K562 (cell line): ENCODE results near the gene PRPSAP1. TPM values are rescaled to one million over a fixed set of nuclear protein-coding genes. Genes with fewer than 3 reads are reported as not detected.
A peak's percentile ranks its signal among the peaks of the same experiment; 100 is the strongest.

Experiments
- ATAC-seq: fragments of 200-7000 bp; cut with Tn5 transposase; 3 replicates; pipeline ENCODE4 v1.9.1; 2020; ENCODE audit warnings: moderate library complexity
- BruUV-seq: library from RNA; stranded (reverse); fragments of 400-500 nt; replicated peaks from 2 replicates; lab custom pipeline; 2021; lab: Mats Ljungman, UMichigan
- CTCF ChIA-PET: fragments of 300-600 bp; formaldehyde crosslinking; extraction: SDS; loops from one replicate; lab custom pipeline; 2021; ENCODE audit warnings: low intra/inter-chr PET ratio; lab: Yijun Ruan, JAX
- POLR2A ChIA-PET: fragments of 300-600, 350-650 bp; sonication (Branson Sonifier 250); formaldehyde crosslinking; extraction: SDS; loops from one replicate; lab custom pipeline; 2021; ENCODE audit warnings: antibody characterized with exemption, inconsistent platforms; lab: Yijun Ruan, JAX
- DNase-seq, 4 experiments: peaks; one replicate each; pipeline versions ENCODE4 v3.0.0 to v3.0.0-alpha.2; 2011 to 2018; ENCODE audit warnings: low spot score in 3 of 4, mixed read lengths in 3 of 4; ENCODE audit errors: extremely low read depth in 1 of 4
- FAIRE-seq: peaks from 2 replicates; lab custom pipeline; 2011; peaks lifted over from hg19 to GRCh38; lab: Jason Lieb, UNC
- H2AFZ ChIP-seq: 2 replicates; pipeline ENCODE4 v1.6.0; 2011; ENCODE audit warnings: low read depth, low read length, control low read depth, inconsistent platforms
- H3K27ac ChIP-seq: fragments of 200-600 bp; 3 replicates; pipeline ENCODE4 v1.8.0; 2011; ENCODE audit warnings: low read depth, mild to moderate bottlenecking, control low read depth, inconsistent platforms, low read length, moderate library complexity, mixed read lengths; ENCODE audit errors: extremely low read depth
- H3K27me3 ChIP-seq, 2 experiments: fragments of 300-600 bp in 1 of 2; 2 replicates in 1 of 2; 3 replicates in 1 of 2; pipeline versions ENCODE4 v1.6.0 to v1.8.0; 2011; ENCODE audit warnings: inconsistent platforms in 2 of 2, low read length in 2 of 2, mild to moderate bottlenecking in 1 of 2, mixed read lengths in 1 of 2, moderate library complexity in 1 of 2; ENCODE audit not compliant: control insufficient read depth in 2 of 2, insufficient read depth in 2 of 2
- H3K36me3 ChIP-seq: fragments of 300-600 bp; 3 replicates; pipeline ENCODE4 v1.8.0; 2011; ENCODE audit warnings: mild to moderate bottlenecking, low read length, inconsistent platforms; ENCODE audit not compliant: control insufficient read depth, insufficient read depth
- H3K4me1 ChIP-seq, 2 experiments: fragments of 200-600 bp in 1 of 2; replicated peaks in 1 of 2; 2 replicates in 1 of 2; 3 replicates in 1 of 2; pipeline versions ENCODE4 v1.5.1 to v1.8.0; 2011; ENCODE audit warnings: inconsistent platforms in 2 of 2, low read length in 2 of 2, mild to moderate bottlenecking in 1 of 2, mixed read lengths in 1 of 2, moderate library complexity in 1 of 2; ENCODE audit not compliant: control insufficient read depth in 2 of 2, insufficient read depth in 2 of 2
- H3K4me2 ChIP-seq: 2 replicates; pipeline ENCODE4 v1.6.1; 2011; ENCODE audit warnings: low read length, control low read depth, inconsistent platforms, mixed read lengths; ENCODE audit not compliant: insufficient read depth
- H3K4me3 ChIP-seq: fragments of 200-600 bp; sonication (generic), shearing (Covaris generic); 2 replicates; pipeline ENCODE4 v1.5.1; 2016; ENCODE audit warnings: control low read depth, inconsistent platforms
- H3K79me2 ChIP-seq: fragments of 200-600 bp; 3 replicates; pipeline ENCODE4 v1.8.0; 2011; ENCODE audit warnings: low read length, inconsistent platforms; ENCODE audit not compliant: control insufficient read depth, insufficient read depth
- H3K9ac ChIP-seq, 2 experiments: 2 replicates each; pipeline versions ENCODE4 v1.6.0 to v1.6.1; 2011; ENCODE audit warnings: low read depth in 2 of 2, low read length in 2 of 2, control low read depth in 1 of 2, inconsistent platforms in 1 of 2, mild to moderate bottlenecking in 1 of 2, mixed read lengths in 1 of 2; ENCODE audit not compliant: insufficient read depth in 1 of 2
- H3K9me1 ChIP-seq: one replicate; pipeline ENCODE4 v1.6.0; 2011; ENCODE audit warnings: inconsistent platforms, mild to moderate bottlenecking, low read length, moderate library complexity; ENCODE audit not compliant: control insufficient read depth, insufficient read depth
- H3K9me3 ChIP-seq: replicated peaks from 2 replicates; pipeline ENCODE4 v1.5.1; 2011; ENCODE audit warnings: low read depth, low read length, inconsistent platforms; ENCODE audit not compliant: control insufficient read depth, insufficient read depth
- H4K20me1 ChIP-seq: replicated peaks from 2 replicates; pipeline ENCODE4 v1.6.1; 2011; ENCODE audit warnings: low read length, inconsistent platforms, mixed read lengths; ENCODE audit not compliant: control insufficient read depth, insufficient read depth
- ARID1B ChIP-seq: fragments of 450-650 bp; IDR thresholded peaks from 2 replicates; pipeline ENCODE4 v1.6.1; 2016; ENCODE audit warnings: antibody characterized with exemption, mild to moderate bottlenecking, inconsistent platforms
- CBFA2T3 ChIP-seq: fragments of 450-650 bp; IDR thresholded peaks from 2 replicates; pipeline ENCODE4 v1.6.1; 2017
- KLF10 ChIP-seq: fragments of 250-450 bp; sonication (Bioruptor Pico); IDR thresholded peaks from 2 replicates; pipeline ENCODE4 v1.6.1; 2021; ENCODE audit warnings: matching md5 sums
- MTA2 ChIP-seq: fragments of 450-650 bp; IDR thresholded peaks from 2 replicates; pipeline ENCODE4 v1.6.1; 2016; ENCODE audit warnings: low read depth
- POLR2AphosphoS2 ChIP-seq: IDR thresholded peaks from 2 replicates; pipeline ENCODE4 v1.6.1; 2012; ENCODE audit warnings: low read length, improper control_type of control experiment
- SMAD2 ChIP-seq: fragments of 150-350 bp; IDR thresholded peaks from 2 replicates; pipeline ENCODE4 v1.6.1; 2014; ENCODE audit warnings: low read depth, mild to moderate bottlenecking, low read length
- SMARCA4 ChIP-seq: fragments of 450-650 bp; IDR thresholded peaks from 2 replicates; pipeline ENCODE4 v1.6.1; 2016
- TAL1 ChIP-seq: fragments of 450-650 bp; IDR thresholded peaks from 2 replicates; pipeline ENCODE4 v1.6.1; 2016; ENCODE audit warnings: mild to moderate bottlenecking
- TCF3 ChIP-seq: sonication (generic); formaldehyde crosslinking; IDR thresholded peaks from 2 replicates; pipeline ENCODE4 v1.4.0; 2020; ENCODE audit warnings: mild to moderate bottlenecking, missing genetic modification reagents
- ZNF175 ChIP-seq: fragments of 200-800 bp; sonication (Bioruptor generic); IDR thresholded peaks from 2 replicates; pipeline ENCODE4 v1.6.1; 2016; ENCODE audit warnings: low read depth, mild to moderate bottlenecking, missing genetic modification characterization, missing compliant biosample characterization
- WGBS: fragments of 100-300 bp; shearing (Covaris generic); methylation state at CpG from one replicate; pipeline ENCODE4 v1.1.6; 2016; ENCODE audit warnings: low coverage, mixed read lengths; ENCODE audit not compliant: insufficient coverage; ENCODE audit errors: missing lambda C conversion rate; 5-methylcytosine and 5-hydroxymethylcytosine counted together
- in situ Hi-C: fragments of 300-500 bp; cut with MboI; formaldehyde crosslinking; loops from 4 replicates; pipeline ENCODE4 v1.15.0; 2018; ENCODE audit warnings: inconsistent platforms, mixed read lengths
- intact Hi-C: fragments of 100-400 bp; cut with micrococcal nuclease; formaldehyde crosslinking; loops from 2 replicates; pipeline ENCODE4 v1.14.2; 2022
- polyA plus RNA-seq, 8 experiments: library from polyadenylated mRNA; depleted of rRNA in 4 of 8; stranded (reverse) in 5 of 8; unstranded in 3 of 8; fragments of >200 nt; fragmentation: Nextera tagmentation in 2 of 8; fragmentation: Illumina TruSeq in 1 of 8; extraction: Ambion mirVana in 2 of 8; extraction: Trizol in 1 of 8; gene quantifications; 2 replicates each; pipeline versions ENCODE4 v1.2.1 to v1.2.3, GENCODE V29; 2011 to 2014; ENCODE audit warnings: inconsistent platforms in 1 of 8, missing spikeins in 1 of 8
- total RNA-seq, 7 experiments: library from RNA; depleted of rRNA in 6 of 7; stranded (reverse); fragments of >200 nt in 6 of 7; fragmentation: Illumina TruSeq in 2 of 7; extraction: Trizol in 2 of 7; gene quantifications; 2 replicates each; pipeline versions ENCODE4 v1.2.1 to v1.2.3, GENCODE V29; 2011 to 2021; ENCODE audit warnings: low replicate concordance in 1 of 7
- TF ChIP-seq, protein P1 (sequence below): fragments of 450-650 bp; IDR thresholded peaks from 2 replicates; pipeline ENCODE4 v1.6.1; 2016

The PRPSAP1 gene
- total and polyA plus RNA-seq, 9 of the 15 experiments (the other 6 are each of a cell fraction or from before 2014, with no cell fraction given) = 21.9 to 77.1 (median 40.8) TPM

DNA sequence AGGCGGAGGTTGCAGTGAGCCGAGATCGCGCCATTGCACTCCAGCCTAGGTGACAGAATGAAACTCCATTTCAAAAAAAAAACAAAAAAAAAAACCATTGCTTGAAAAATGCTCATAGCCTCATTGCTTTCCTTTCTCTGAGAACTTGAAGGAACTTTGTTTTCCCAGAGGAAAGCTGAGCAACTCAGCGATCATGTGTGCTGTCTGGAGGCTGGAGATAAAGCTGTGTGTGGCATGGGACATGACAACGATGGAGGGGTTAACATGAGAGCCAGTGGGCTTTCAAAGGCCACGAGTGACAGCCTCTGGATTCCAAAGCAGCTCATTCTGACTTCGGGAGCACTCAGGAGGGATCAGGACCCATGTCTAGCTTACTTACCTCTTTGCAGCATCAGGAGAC, 24.1 kb downstream of the PRPSAP1 start:
- CTCF ChIA-PET = interaction anchor here (0.6 kb wide), 2 partner anchors 13 to 1058 kb away, joined by 3 read pairs; no protein-coding TSS in a partner anchor
- no TSS peak for BruUV-seq

More for the DNA sequence above, 24.1 kb downstream of the PRPSAP1 start:
- Histone ChIP-seq H3K9me3 (no peaks in the 10 kb centered on the region), H3K27me3 (no peaks in the 10 kb centered on the region), H3K9ac (peak overlapping the region in 1 of 2 experiments; percentile 53; a peak in 1 of 4 replicates), H2AFZ (no peak overlapping the region), H4K20me1 (no peaks in the 10 kb centered on the region), H3K4me3 (no peak overlapping the region), H3K27ac (no peak overlapping the region), H3K4me1 (no peaks in the 10 kb centered on the region; a peak in 2 of 5 replicates), H3K79me2 (no peaks in the 10 kb centered on the region), H3K36me3 (peaks cover 58% of the 10 kb centered on the region), H3K4me2 (no peak overlapping the region), H3K9me1 (no peaks in the 10 kb centered on the region)
- intact Hi-C loops = no loop called here
- peak; percentile 42 for FAIRE-seq
- in situ Hi-C loops = no loop called here
- POLR2A ChIA-PET = interaction anchor here (0.6 to 1.9 kb wide), 7 partner anchors 8 to 64 kb away, joined by 3 to 8 read pairs (median 4); no protein-coding TSS in a partner anchor
- no peak; the same call in 2 of the 3 replicates for ATAC-seq
- 54% methylated on average over 8 of the region's 8 CpGs for WGBS
- peak in 1 of 4 experiments; percentile 46 for DNase-seq
- TF ChIP-seq SMAD2 (no peak), ZNF175 (CRISPR knock-in tag) (no peak), CBFA2T3 (peak; percentile 39), TAL1 (peak; percentile 50), TCF3 (CRISPR knock-in tag) (peak; percentile 65), KLF10 (no peak), ARID1B (peak; percentile 73), POLR2AphosphoS2 (no peak), SMARCA4 (0 out of 2 replicates have a peak, but pooled peaks have one; percentile 27), MTA2 (peak; percentile 63; the same call in 1 of the 2 replicates)
- TF ChIP-seq, protein P1, sequence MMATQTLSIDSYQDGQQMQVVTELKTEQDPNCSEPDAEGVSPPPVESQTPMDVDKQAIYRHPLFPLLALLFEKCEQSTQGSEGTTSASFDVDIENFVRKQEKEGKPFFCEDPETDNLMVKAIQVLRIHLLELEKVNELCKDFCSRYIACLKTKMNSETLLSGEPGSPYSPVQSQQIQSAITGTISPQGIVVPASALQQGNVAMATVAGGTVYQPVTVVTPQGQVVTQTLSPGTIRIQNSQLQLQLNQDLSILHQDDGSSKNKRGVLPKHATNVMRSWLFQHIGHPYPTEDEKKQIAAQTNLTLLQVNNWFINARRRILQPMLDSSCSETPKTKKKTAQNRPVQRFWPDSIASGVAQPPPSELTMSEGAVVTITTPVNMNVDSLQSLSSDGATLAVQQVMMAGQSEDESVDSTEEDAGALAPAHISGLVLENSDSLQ = 0 out of 2 replicates have a peak, but pooled peaks have one; percentile 28
